ENCODE data around the gene SVEP1.

GRCh38 chr9:110465190-110465589 is 114.4 kb downstream of the SVEP1 start:
- TF ChIP-seq CTCF (IDR thresholded peaks at IDR 0.05) (no peak), EZH2 (IDR thresholded peaks at IDR 0.05) (no peak), EZH2phosphoT487 (IDR thresholded peaks at IDR 0.05) (no peak)

Data from neural progenitor cell (in vitro differentiated cells).